K562 (cell line): ENCODE results near the gene TGM5. TPM values are rescaled to one million over a fixed set of nuclear protein-coding genes. Genes with fewer than 3 reads are reported as not detected.

Experiments
- ATAC-seq: fragments of 200-7000 bp; cut with Tn5 transposase; 3 replicates; pipeline ENCODE4 v1.9.1; 2020; ENCODE audit warnings: moderate library complexity
- BruUV-seq: library from RNA; stranded (reverse); fragments of 400-500 nt; replicated peaks from 2 replicates; lab custom pipeline; 2021; lab: Mats Ljungman, UMichigan
- CTCF ChIA-PET: fragments of 300-600 bp; formaldehyde crosslinking; extraction: SDS; loops from one replicate; lab custom pipeline; 2021; ENCODE audit warnings: low intra/inter-chr PET ratio; lab: Yijun Ruan, JAX
- POLR2A ChIA-PET: fragments of 300-600, 350-650 bp; sonication (Branson Sonifier 250); formaldehyde crosslinking; extraction: SDS; loops from one replicate; lab custom pipeline; 2021; ENCODE audit warnings: antibody characterized with exemption, inconsistent platforms; lab: Yijun Ruan, JAX
- DNase-seq, 4 experiments: peaks; one replicate each; pipeline versions ENCODE4 v3.0.0 to v3.0.0-alpha.2; 2011 to 2018; ENCODE audit warnings: low spot score in 3 of 4, mixed read lengths in 3 of 4; ENCODE audit errors: extremely low read depth in 1 of 4
- FAIRE-seq: peaks from 2 replicates; lab custom pipeline; 2011; peaks lifted over from hg19 to GRCh38; lab: Jason Lieb, UNC
- H2AFZ ChIP-seq: 2 replicates; pipeline ENCODE4 v1.6.0; 2011; ENCODE audit warnings: low read depth, low read length, control low read depth, inconsistent platforms
- H3K27ac ChIP-seq: fragments of 200-600 bp; 3 replicates; pipeline ENCODE4 v1.8.0; 2011; ENCODE audit warnings: low read depth, mild to moderate bottlenecking, control low read depth, inconsistent platforms, low read length, moderate library complexity, mixed read lengths; ENCODE audit errors: extremely low read depth
- H3K27me3 ChIP-seq, 2 experiments: fragments of 300-600 bp in 1 of 2; 2 replicates in 1 of 2; 3 replicates in 1 of 2; pipeline versions ENCODE4 v1.6.0 to v1.8.0; 2011; ENCODE audit warnings: inconsistent platforms in 2 of 2, low read length in 2 of 2, mild to moderate bottlenecking in 1 of 2, mixed read lengths in 1 of 2, moderate library complexity in 1 of 2; ENCODE audit not compliant: control insufficient read depth in 2 of 2, insufficient read depth in 2 of 2
- H3K36me3 ChIP-seq: fragments of 300-600 bp; 3 replicates; pipeline ENCODE4 v1.8.0; 2011; ENCODE audit warnings: mild to moderate bottlenecking, low read length, inconsistent platforms; ENCODE audit not compliant: control insufficient read depth, insufficient read depth
- H3K4me1 ChIP-seq, 2 experiments: fragments of 200-600 bp in 1 of 2; replicated peaks in 1 of 2; 2 replicates in 1 of 2; 3 replicates in 1 of 2; pipeline versions ENCODE4 v1.5.1 to v1.8.0; 2011; ENCODE audit warnings: inconsistent platforms in 2 of 2, low read length in 2 of 2, mild to moderate bottlenecking in 1 of 2, mixed read lengths in 1 of 2, moderate library complexity in 1 of 2; ENCODE audit not compliant: control insufficient read depth in 2 of 2, insufficient read depth in 2 of 2
- H3K4me2 ChIP-seq: 2 replicates; pipeline ENCODE4 v1.6.1; 2011; ENCODE audit warnings: low read length, control low read depth, inconsistent platforms, mixed read lengths; ENCODE audit not compliant: insufficient read depth
- H3K4me3 ChIP-seq: fragments of 200-600 bp; sonication (generic), shearing (Covaris generic); 2 replicates; pipeline ENCODE4 v1.5.1; 2016; ENCODE audit warnings: control low read depth, inconsistent platforms
- H3K79me2 ChIP-seq: fragments of 200-600 bp; 3 replicates; pipeline ENCODE4 v1.8.0; 2011; ENCODE audit warnings: low read length, inconsistent platforms; ENCODE audit not compliant: control insufficient read depth, insufficient read depth
- H3K9ac ChIP-seq, 2 experiments: 2 replicates each; pipeline versions ENCODE4 v1.6.0 to v1.6.1; 2011; ENCODE audit warnings: low read depth in 2 of 2, low read length in 2 of 2, control low read depth in 1 of 2, inconsistent platforms in 1 of 2, mild to moderate bottlenecking in 1 of 2, mixed read lengths in 1 of 2; ENCODE audit not compliant: insufficient read depth in 1 of 2
- H3K9me1 ChIP-seq: one replicate; pipeline ENCODE4 v1.6.0; 2011; ENCODE audit warnings: inconsistent platforms, mild to moderate bottlenecking, low read length, moderate library complexity; ENCODE audit not compliant: control insufficient read depth, insufficient read depth
- H3K9me3 ChIP-seq: replicated peaks from 2 replicates; pipeline ENCODE4 v1.5.1; 2011; ENCODE audit warnings: low read depth, low read length, inconsistent platforms; ENCODE audit not compliant: control insufficient read depth, insufficient read depth
- H4K20me1 ChIP-seq: replicated peaks from 2 replicates; pipeline ENCODE4 v1.6.1; 2011; ENCODE audit warnings: low read length, inconsistent platforms, mixed read lengths; ENCODE audit not compliant: control insufficient read depth, insufficient read depth
- BHLHE40 ChIP-seq: IDR thresholded peaks from 2 replicates; pipeline ENCODE4 v1.6.1; 2011; ENCODE audit warnings: low read length, improper control_type of control experiment
- CHD4 ChIP-seq: fragments of 200-600 bp; sonication (generic); IDR thresholded peaks from 3 replicates; pipeline ENCODE4 v1.6.1; 2012; ENCODE audit warnings: low read depth, mild to moderate bottlenecking, mixed read lengths, low read length, inconsistent platforms; ENCODE audit not compliant: insufficient read depth, insufficient replicate concordance, poor library complexity, severe bottlenecking
- EWSR1 ChIP-seq: fragments of 450-650 bp; IDR thresholded peaks from 2 replicates; pipeline ENCODE4 v1.6.1; 2018; ENCODE audit warnings: borderline replicate concordance, mild to moderate bottlenecking, low read depth, moderate library complexity; ENCODE audit not compliant: partially characterized antibody
- JUNB ChIP-seq: fragments of 450-650 bp; formaldehyde crosslinking; conservative IDR thresholded peaks from 2 replicates; pipeline ENCODE4 v1.4.0; 2020; ENCODE audit warnings: mild to moderate bottlenecking
- KLF10 ChIP-seq: fragments of 250-450 bp; sonication (Bioruptor Pico); IDR thresholded peaks from 2 replicates; pipeline ENCODE4 v1.6.1; 2021; ENCODE audit warnings: matching md5 sums
- MTA1 ChIP-seq: fragments of 450-650 bp; IDR thresholded peaks from 2 replicates; pipeline ENCODE4 v1.6.1; 2017; ENCODE audit warnings: borderline replicate concordance
- RAD21 ChIP-seq, 2 experiments: fragments of 250-450 bp in 1 of 2; fragments of 450-650 bp in 1 of 2; sonication (Bioruptor Pico) in 1 of 2; formaldehyde crosslinking in 1 of 2; IDR thresholded peaks in 1 of 2; conservative IDR thresholded peaks in 1 of 2; 2 replicates each; pipeline versions ENCODE4 v1.4.0 to v1.8.0; 2020 to 2022; ENCODE audit warnings: mild to moderate bottlenecking in 2 of 2, moderate library complexity in 1 of 2
- SMARCC2 ChIP-seq: fragments of 450-650 bp; IDR thresholded peaks from 2 replicates; pipeline ENCODE4 v1.6.1; 2017; ENCODE audit warnings: antibody characterized with exemption, moderate library complexity, mild to moderate bottlenecking, low read depth
- ZBTB17 ChIP-seq: fragments of 450-650 bp; formaldehyde crosslinking; IDR thresholded peaks from 2 replicates; pipeline ENCODE4 v1.4.0; 2020; ENCODE audit warnings: mild to moderate bottlenecking
- ZC3H4 ChIP-seq: sonication (generic); formaldehyde crosslinking; IDR thresholded peaks from 2 replicates; pipeline ENCODE4 v1.9.0; 2021; ENCODE audit warnings: missing genetic modification reagents, borderline replicate concordance
- ZNF436 ChIP-seq: fragments of 250-450, 450-650 bp; sonication (Bioruptor Pico); formaldehyde crosslinking; IDR thresholded peaks from 2 replicates; pipeline ENCODE4 v1.7.0; 2020; ENCODE audit warnings: mild to moderate bottlenecking
- WGBS: fragments of 100-300 bp; shearing (Covaris generic); methylation state at CpG from one replicate; pipeline ENCODE4 v1.1.6; 2016; ENCODE audit warnings: low coverage, mixed read lengths; ENCODE audit not compliant: insufficient coverage; ENCODE audit errors: missing lambda C conversion rate; 5-methylcytosine and 5-hydroxymethylcytosine counted together
- in situ Hi-C: fragments of 300-500 bp; cut with MboI; formaldehyde crosslinking; loops from 4 replicates; pipeline ENCODE4 v1.15.0; 2018; ENCODE audit warnings: inconsistent platforms, mixed read lengths
- intact Hi-C: fragments of 100-400 bp; cut with micrococcal nuclease; formaldehyde crosslinking; loops from 2 replicates; pipeline ENCODE4 v1.14.2; 2022
- polyA plus RNA-seq, 8 experiments: library from polyadenylated mRNA; depleted of rRNA in 4 of 8; stranded (reverse) in 5 of 8; unstranded in 3 of 8; fragments of >200 nt; fragmentation: Nextera tagmentation in 2 of 8; fragmentation: Illumina TruSeq in 1 of 8; extraction: Ambion mirVana in 2 of 8; extraction: Trizol in 1 of 8; gene quantifications; 2 replicates each; pipeline versions ENCODE4 v1.2.1 to v1.2.3, GENCODE V29; 2011 to 2014; ENCODE audit warnings: inconsistent platforms in 1 of 8, missing spikeins in 1 of 8
- total RNA-seq, 7 experiments: library from RNA; depleted of rRNA in 6 of 7; stranded (reverse); fragments of >200 nt in 6 of 7; fragmentation: Illumina TruSeq in 2 of 7; extraction: Trizol in 2 of 7; gene quantifications; 2 replicates each; pipeline versions ENCODE4 v1.2.1 to v1.2.3, GENCODE V29; 2011 to 2021; ENCODE audit warnings: low replicate concordance in 1 of 7
- TF ChIP-seq, protein P1 (sequence below): fragments of 250-450 bp; sonication (Bioruptor Pico); IDR thresholded peaks from 2 replicates; pipeline ENCODE4 v1.8.0; 2021; ENCODE audit warnings: moderate library complexity, mild to moderate bottlenecking, inconsistent platforms
- TF ChIP-seq, protein P2 (sequence below): sonication (generic); formaldehyde crosslinking; IDR thresholded peaks from 2 replicates; pipeline ENCODE4 v1.8.1; 2023; ENCODE audit warnings: mild to moderate bottlenecking, missing genetic modification reagents
- TF ChIP-seq, protein P3 (sequence below): fragments of 150-350 bp; conservative IDR thresholded peaks from 2 replicates; pipeline ENCODE4 v1.6.1; 2014; ENCODE audit warnings: low read length
- TF ChIP-seq, protein P4 (sequence below), 3 experiments: IDR thresholded peaks in 2 of 3; conservative IDR thresholded peaks in 1 of 3; 2 replicates each; pipeline ENCODE4 v1.5.1; 2011 to 2012; ENCODE audit warnings: low read length in 3 of 3, mild to moderate bottlenecking in 3 of 3, control low read depth in 2 of 3, improper control_type of control experiment in 1 of 3, inconsistent platforms in 1 of 3, low read depth in 1 of 3, mixed read lengths in 1 of 3, moderate library complexity in 1 of 3; ENCODE audit not compliant: insufficient read depth in 2 of 3

TGM5 gene
- total and polyA plus RNA-seq, 9 of the 15 experiments (the other 6 are each of a cell fraction or from before 2014, with no cell fraction given): 0.03 to 0.10 (median 0.07) TPM; not detected in 6

DNA sequence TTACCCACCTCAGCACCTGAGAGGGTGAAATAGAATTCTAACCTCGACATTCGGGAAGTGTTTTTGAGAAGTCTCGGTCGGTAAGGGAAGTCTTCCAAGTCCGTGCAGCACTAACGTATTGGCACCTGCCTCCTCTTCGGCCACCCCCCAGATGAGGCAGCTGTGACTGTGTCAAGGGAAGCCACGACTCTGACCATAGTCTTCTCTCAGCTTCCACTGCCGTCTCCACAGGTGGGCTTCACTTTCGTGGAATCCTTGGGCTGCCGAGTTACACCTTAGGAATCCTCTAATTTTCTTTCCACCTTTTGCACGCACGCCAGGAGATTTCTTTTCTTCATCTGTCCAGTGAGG is 80.8 kb downstream of the TGM5 start:
- WGBS: under 1% methylated on average over 12 of the region's 13 CpGs
- Histone ChIP-seq H3K4me1 (peaks cover 12 to 15% of the 10 kb centered on the region in 2 experiments), H3K9me1 (peaks cover 3% of the 10 kb centered on the region), H3K9me3 (no peaks in the 10 kb centered on the region), H3K27ac (peak overlapping the region; percentile 83), H2AFZ (peak overlapping the region; percentile 93), H4K20me1 (no peaks in the 10 kb centered on the region), H3K4me2 (peak overlapping the region; percentile 95), H3K4me3 (peak overlapping the region; percentile 70), H3K9ac (peak overlapping the region; percentile 75 to 96), H3K36me3 (peaks cover 46% of the 10 kb centered on the region; the same call in 2 of the 3 replicates), H3K79me2 (peaks cover 18% of the 10 kb centered on the region), H3K27me3 (no peaks in the 10 kb centered on the region)
- ATAC-seq (peak; percentile 58), FAIRE-seq (peak; percentile 11), DNase-seq (no peak)
- intact Hi-C loops (loop anchor here (2.0 to 10.0 kb wide), 3 partner anchors 81 to 484 kb away; partner anchors contain the start of gene UBR1), in situ Hi-C loops (no loop called here)
- no TSS peak for BruUV-seq
- ChIA-PET CTCF (interaction anchor here (1.2 kb wide), 1 partner anchor 260 kb away, joined by 3 read pairs; no protein-coding TSS in a partner anchor), POLR2A (interaction anchor here (1.3 to 2.3 kb wide), 4 partner anchors 9 to 18 kb away, joined by 4 to 7 read pairs (median 6); no protein-coding TSS in a partner anchor)
- TF ChIP-seq ZNF436: no peak
- TF ChIP-seq KLF10 (CRISPR knock-in tag): no peak
- TF ChIP-seq, protein P1, sequence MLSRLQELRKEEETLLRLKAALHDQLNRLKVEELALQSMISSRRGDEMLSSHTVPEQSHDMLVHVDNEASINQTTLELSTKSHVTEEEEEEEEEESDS (CRISPR knock-in tag): no peak
- no peak for TF ChIP-seq ZBTB17 (CRISPR knock-in tag)
- 0 out of 2 replicates have a peak, but pooled peaks have one; percentile 11 for TF ChIP-seq SMARCC2
- no peak for TF ChIP-seq EWSR1
- TF ChIP-seq BHLHE40: no peak
- TF ChIP-seq, protein P2, sequence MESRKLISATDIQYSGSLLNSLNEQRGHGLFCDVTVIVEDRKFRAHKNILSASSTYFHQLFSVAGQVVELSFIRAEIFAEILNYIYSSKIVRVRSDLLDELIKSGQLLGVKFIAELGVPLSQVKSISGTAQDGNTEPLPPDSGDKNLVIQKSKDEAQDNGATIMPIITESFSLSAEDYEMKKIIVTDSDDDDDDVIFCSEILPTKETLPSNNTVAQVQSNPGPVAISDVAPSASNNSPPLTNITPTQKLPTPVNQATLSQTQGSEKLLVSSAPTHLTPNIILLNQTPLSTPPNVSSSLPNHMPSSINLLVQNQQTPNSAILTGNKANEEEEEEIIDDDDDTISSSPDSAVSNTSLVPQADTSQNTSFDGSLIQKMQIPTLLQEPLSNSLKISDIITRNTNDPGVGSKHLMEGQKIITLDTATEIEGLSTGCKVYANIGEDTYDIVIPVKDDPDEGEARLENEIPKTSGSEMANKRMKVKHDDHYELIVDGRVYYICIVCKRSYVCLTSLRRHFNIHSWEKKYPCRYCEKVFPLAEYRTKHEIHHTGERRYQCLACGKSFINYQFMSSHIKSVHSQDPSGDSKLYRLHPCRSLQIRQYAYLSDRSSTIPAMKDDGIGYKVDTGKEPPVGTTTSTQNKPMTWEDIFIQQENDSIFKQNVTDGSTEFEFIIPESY (CRISPR knock-in tag): no peak
- TF ChIP-seq, protein P3, sequence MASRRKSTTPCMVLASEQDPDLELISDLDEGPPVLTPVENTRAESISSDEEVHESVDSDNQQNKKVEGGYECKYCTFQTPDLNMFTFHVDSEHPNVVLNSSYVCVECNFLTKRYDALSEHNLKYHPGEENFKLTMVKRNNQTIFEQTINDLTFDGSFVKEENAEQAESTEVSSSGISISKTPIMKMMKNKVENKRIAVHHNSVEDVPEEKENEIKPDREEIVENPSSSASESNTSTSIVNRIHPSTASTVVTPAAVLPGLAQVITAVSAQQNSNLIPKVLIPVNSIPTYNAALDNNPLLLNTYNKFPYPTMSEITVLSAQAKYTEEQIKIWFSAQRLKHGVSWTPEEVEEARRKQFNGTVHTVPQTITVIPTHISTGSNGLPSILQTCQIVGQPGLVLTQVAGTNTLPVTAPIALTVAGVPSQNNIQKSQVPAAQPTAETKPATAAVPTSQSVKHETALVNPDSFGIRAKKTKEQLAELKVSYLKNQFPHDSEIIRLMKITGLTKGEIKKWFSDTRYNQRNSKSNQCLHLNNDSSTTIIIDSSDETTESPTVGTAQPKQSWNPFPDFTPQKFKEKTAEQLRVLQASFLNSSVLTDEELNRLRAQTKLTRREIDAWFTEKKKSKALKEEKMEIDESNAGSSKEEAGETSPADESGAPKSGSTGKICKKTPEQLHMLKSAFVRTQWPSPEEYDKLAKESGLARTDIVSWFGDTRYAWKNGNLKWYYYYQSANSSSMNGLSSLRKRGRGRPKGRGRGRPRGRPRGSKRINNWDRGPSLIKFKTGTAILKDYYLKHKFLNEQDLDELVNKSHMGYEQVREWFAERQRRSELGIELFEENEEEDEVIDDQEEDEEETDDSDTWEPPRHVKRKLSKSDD: no peak
- no peak for TF ChIP-seq RAD21 (CRISPR knock-in tag; conservative IDR thresholded peaks at IDR 0.05 in 1 of 2, IDR thresholded peaks at IDR 0.05 in 1 of 2)
- TF ChIP-seq, protein P4, sequence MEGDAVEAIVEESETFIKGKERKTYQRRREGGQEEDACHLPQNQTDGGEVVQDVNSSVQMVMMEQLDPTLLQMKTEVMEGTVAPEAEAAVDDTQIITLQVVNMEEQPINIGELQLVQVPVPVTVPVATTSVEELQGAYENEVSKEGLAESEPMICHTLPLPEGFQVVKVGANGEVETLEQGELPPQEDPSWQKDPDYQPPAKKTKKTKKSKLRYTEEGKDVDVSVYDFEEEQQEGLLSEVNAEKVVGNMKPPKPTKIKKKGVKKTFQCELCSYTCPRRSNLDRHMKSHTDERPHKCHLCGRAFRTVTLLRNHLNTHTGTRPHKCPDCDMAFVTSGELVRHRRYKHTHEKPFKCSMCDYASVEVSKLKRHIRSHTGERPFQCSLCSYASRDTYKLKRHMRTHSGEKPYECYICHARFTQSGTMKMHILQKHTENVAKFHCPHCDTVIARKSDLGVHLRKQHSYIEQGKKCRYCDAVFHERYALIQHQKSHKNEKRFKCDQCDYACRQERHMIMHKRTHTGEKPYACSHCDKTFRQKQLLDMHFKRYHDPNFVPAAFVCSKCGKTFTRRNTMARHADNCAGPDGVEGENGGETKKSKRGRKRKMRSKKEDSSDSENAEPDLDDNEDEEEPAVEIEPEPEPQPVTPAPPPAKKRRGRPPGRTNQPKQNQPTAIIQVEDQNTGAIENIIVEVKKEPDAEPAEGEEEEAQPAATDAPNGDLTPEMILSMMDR (IDR thresholded peaks at IDR 0.05 in 2 of 3, conservative IDR thresholded peaks at IDR 0.05 in 1 of 3; ENCODE audit: insufficient read depth in 2 of 3, low read depth in 1 of 3, low read length in 3 of 3): 0 out of 6 replicates have a peak, but pooled peaks of 1 of the 3 experiments have one; percentile 17
- peak; percentile 10; the same call in 1 of the 2 replicates for TF ChIP-seq MTA1
- no peak for TF ChIP-seq JUNB (CRISPR knock-in tag)
- peak; percentile 1; the same call in 1 of the 2 replicates for TF ChIP-seq ZC3H4
- TF ChIP-seq CHD4: peak; percentile 48
